Fibroblast of lung (primary cell): ENCODE measurements around the gene DNAL4. TPM values are rescaled to one million over a fixed set of nuclear protein-coding genes. Genes with fewer than 3 reads are reported as not detected.

ENCODE experiments used
- polyA plus RNA-seq, 2 donors: library from polyadenylated mRNA; depleted of rRNA in 1 of 2; stranded (reverse) in 1 of 2; unstranded in 1 of 2; fragments of >200 nt; gene quantifications; 2 replicates each; pipeline ENCODE4 v1.2.1, GENCODE V29; 2011 to 2012; ENCODE audit warnings: missing spikeins in 1 of 2
- total RNA-seq: library from RNA; depleted of rRNA; stranded (reverse); fragments of >200 nt; gene quantifications from 2 replicates; pipeline ENCODE4 v1.2.1, GENCODE V29; 2014

DNAL4 gene
- total and polyA plus RNA-seq, 2 donors (not counting 1 experiment from before 2014, with no cell fraction given) = 13.3 to 25.1 TPM

Other genes with a start within 250 kb of the DNAL4 start
- 4.0 and 5.1 TPM in 2 replicates for gene DMC1, start 224.0 kb downstream of the DNAL4 start, total RNA-seq
- 0.54 and 5.9 TPM in 2 replicates for gene DMC1, start 224.0 kb downstream of the DNAL4 start, polyA plus RNA-seq
- 0.66 and 0.77 TPM in 2 replicates for gene FAM227A, start 137.8 kb downstream of the DNAL4 start, total RNA-seq
- 0.19 and 0.69 TPM in 2 replicates for gene FAM227A, start 137.8 kb downstream of the DNAL4 start, polyA plus RNA-seq
- gene CBY1, start 137.5 kb downstream of the DNAL4 start, total RNA-seq = 14.5 and 16.2 TPM in 2 replicates
- 35.5 and 42.3 TPM in 2 replicates for gene CBY1, start 137.5 kb downstream of the DNAL4 start, polyA plus RNA-seq
- 61.1 and 65.0 TPM in 2 replicates for gene TOMM22, start 112.2 kb downstream of the DNAL4 start, total RNA-seq
- 80.3 and 112 TPM in 2 replicates for gene TOMM22, start 112.2 kb downstream of the DNAL4 start, polyA plus RNA-seq
- 59.1 and 62.1 TPM in 2 replicates for gene JOSD1, start 93.2 kb downstream of the DNAL4 start, total RNA-seq
- 35.9 and 40.5 TPM in 2 replicates for gene JOSD1, start 93.2 kb downstream of the DNAL4 start, polyA plus RNA-seq
- 18.0 and 23.1 TPM in 2 replicates for gene GTPBP1, start 88.2 kb downstream of the DNAL4 start, total RNA-seq
- gene GTPBP1, start 88.2 kb downstream of the DNAL4 start, polyA plus RNA-seq = 20.6 and 26.6 TPM in 2 replicates
- 42.1 and 76.6 TPM in 2 replicates for gene SUN2, start 38.1 kb downstream of the DNAL4 start, total RNA-seq
- 26.2 and 27.4 TPM in 2 replicates for gene SUN2, start 38.1 kb downstream of the DNAL4 start, polyA plus RNA-seq
- gene NPTXR, start 49.9 kb upstream of the DNAL4 start, total RNA-seq = 1.0 and 2.0 TPM in 2 replicates
- gene NPTXR, start 49.9 kb upstream of the DNAL4 start, polyA plus RNA-seq = 0.84 and 1.0 TPM in 2 replicates
- gene CBX6, start 78.1 kb upstream of the DNAL4 start, total RNA-seq = 45.7 and 53.8 TPM in 2 replicates
- 20.3 and 25.5 TPM in 2 replicates for gene CBX6, start 78.1 kb upstream of the DNAL4 start, polyA plus RNA-seq
- gene APOBEC3A, start 163.5 kb upstream of the DNAL4 start, total RNA-seq = not detected in 2 replicates
- gene APOBEC3A, start 163.5 kb upstream of the DNAL4 start, polyA plus RNA-seq = not detected in 2 replicates
- 0.77 and 2.3 TPM in 2 replicates for gene APOBEC3B, start 188.2 kb upstream of the DNAL4 start, total RNA-seq
- 10.3 and 51.7 TPM in 2 replicates for gene APOBEC3B, start 188.2 kb upstream of the DNAL4 start, polyA plus RNA-seq
- gene APOBEC3C, start 220.1 kb upstream of the DNAL4 start, total RNA-seq = 9.5 and 19.2 TPM in 2 replicates
- gene APOBEC3C, start 220.1 kb upstream of the DNAL4 start, polyA plus RNA-seq = 44.5 and 54.2 TPM in 2 replicates
- 4.9 and 5.9 TPM in 2 replicates for gene APOBEC3D, start 227.0 kb upstream of the DNAL4 start, total RNA-seq
- gene APOBEC3D, start 227.0 kb upstream of the DNAL4 start, polyA plus RNA-seq = 3.0 and 4.7 TPM in 2 replicates
- 6.2 and 7.8 TPM in 2 replicates for gene APOBEC3F, start 246.7 kb upstream of the DNAL4 start, total RNA-seq
- 6.3 and 7.0 TPM in 2 replicates for gene APOBEC3F, start 246.7 kb upstream of the DNAL4 start, polyA plus RNA-seq